Smooth muscle cell of the brain vasculature (primary cell): ENCODE results near the gene ZFPM1.

Experiments used
- DNase-seq: peaks from one replicate; pipeline ENCODE4 v3.0.0-alpha.2; 2012; ENCODE audit warnings: low read depth, low spot score

Gene ZFPM1

DNA sequence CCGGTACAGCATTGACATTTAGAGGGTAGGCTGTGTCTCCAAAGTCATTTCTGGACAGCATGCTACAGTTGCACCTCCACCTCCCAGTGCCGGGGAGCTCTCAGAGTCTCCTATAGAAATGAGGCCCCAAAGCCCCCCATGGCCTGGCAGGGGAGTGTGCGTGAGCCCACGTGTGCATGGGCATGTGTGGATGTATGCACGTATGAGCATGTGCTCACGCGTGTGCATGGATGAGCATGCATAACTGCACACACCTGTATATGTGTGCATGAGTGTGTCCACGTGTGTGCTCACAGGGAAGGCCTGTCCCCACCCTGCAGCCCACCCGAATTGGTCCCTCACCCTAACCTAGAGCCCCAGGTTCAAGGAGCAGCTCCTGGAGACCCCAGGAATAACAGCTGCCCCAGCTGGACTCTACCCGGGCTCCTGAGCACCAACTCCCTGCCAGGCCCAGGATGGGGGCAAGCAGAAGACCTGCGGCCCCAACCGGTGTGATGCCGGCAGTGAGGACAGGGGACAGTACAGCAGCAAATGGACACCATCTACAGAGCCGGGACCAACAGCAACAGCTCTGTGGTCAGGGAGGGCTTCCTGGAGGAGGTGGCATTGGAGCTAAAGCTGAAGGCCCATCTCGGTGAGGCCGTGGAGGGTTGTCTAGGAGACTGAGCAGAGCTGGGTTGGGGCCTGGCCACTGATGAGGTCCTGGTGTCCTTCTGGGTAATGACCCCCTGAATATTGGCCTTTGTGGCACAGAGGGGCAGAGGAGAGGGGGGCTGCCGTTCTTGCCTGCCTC, 35.2 kb upstream of the ZFPM1 start:
- DNase-seq = no peak

DNA sequence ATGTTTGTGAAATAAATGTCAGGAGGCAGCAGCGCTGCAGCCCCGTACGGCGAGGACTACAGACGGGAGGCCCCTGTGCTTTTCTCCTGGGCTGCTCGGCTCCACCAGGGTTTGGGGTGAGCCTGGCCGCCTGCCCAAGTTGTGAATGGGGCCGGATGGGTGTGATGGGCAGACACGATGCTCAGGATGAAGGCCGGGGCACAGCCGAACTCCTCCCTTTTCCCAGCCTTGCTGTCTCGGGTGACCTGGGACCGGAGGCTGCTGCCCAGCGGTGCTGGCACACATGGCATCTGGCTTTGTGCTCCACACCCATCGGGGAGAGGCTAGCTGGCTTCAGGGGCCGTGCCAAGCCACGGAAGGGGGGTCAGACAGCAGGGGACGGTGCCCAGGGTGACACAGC, 34.2 kb upstream of the ZFPM1 start:
- no peak for DNase-seq

DNA sequence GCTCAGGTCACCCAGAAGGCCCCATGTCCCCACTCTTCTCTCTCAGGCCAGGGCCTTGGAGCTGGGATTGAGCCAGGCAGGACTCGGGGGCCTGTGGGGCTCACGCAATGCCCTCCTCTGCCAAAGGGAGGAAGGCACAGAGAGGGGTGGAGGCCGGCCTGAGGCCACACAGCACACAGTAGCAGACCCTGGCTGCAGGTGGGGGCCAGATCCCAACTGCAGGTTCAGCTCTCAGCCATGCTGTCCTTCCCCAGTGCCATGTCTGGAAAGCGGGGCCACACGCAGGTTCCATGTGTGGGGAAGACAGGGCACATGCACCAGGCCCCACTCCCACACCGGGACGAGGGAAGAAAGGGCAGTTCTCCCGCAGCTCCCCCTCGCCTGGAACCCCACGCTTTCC, 33.3 kb upstream of the ZFPM1 start:
- DNase-seq = no peak

DNA sequence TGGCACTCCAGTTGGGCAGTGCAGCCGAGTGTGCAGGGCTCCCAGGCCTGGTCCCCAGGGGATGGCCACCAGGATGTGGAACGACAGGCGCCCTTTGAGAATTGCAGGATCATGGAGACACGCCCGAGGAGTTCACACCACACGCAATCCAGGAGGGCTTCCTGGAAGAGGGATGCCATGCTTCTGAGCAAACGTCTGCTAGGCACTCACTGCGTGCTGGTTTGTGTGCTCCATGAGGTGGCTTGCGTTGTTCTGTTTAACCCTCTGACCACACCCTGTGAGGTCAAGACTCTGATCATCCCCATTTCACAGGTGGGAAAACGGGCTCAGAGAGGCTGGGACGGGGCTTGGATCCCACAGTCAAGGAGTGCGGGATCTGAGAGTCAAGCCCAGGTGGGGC, 32.6 kb upstream of the ZFPM1 start:
- DNase-seq = no peak

DNA sequence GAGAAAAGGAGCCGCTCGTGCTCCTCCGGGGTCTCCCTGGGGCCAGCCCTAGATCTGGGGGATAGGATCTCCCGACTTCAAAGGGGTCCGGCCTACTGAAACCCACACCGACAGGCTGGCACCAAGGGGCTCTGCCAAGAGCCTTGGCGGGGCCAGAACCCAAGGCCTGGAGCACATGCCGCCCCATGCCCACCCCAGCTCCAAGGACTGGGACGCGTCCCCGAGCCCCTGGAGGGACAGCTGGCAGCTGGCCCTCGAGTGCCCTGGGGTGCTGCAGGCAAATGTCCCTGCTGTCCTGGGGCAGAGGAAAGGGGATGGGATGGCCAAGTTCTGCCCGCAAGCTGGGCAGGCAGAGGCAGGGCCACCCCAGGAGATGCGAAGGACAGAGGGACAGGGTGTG, 31.8 kb upstream of the ZFPM1 start:
- no peak for DNase-seq

DNA sequence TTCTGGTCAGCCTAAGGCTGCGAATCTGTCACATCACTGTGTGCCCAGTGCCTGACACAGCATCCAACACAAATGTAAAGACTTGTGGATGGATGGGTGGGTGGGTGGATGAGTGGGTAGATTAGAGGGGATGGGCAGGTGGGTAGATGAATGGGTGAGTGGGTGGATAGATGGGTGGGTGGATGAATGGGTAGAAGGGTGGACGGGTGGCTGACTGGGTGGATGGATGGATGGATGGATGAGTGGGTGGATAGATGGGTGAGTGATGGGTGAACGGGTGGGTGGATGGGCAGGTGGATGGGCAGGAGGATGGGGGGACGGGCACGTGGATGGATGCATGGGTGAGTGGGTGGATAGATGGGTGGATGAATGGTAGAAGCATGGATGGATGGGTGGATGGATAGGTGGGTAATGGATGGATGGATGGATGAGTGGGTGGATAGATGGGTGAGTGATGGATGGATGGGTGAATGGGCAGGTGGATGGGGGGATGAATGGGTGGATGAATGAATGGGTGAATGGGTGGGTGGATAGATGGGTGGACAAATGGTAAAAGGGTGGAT, 31.1 kb upstream of the ZFPM1 start:
- no peak for DNase-seq

DNA sequence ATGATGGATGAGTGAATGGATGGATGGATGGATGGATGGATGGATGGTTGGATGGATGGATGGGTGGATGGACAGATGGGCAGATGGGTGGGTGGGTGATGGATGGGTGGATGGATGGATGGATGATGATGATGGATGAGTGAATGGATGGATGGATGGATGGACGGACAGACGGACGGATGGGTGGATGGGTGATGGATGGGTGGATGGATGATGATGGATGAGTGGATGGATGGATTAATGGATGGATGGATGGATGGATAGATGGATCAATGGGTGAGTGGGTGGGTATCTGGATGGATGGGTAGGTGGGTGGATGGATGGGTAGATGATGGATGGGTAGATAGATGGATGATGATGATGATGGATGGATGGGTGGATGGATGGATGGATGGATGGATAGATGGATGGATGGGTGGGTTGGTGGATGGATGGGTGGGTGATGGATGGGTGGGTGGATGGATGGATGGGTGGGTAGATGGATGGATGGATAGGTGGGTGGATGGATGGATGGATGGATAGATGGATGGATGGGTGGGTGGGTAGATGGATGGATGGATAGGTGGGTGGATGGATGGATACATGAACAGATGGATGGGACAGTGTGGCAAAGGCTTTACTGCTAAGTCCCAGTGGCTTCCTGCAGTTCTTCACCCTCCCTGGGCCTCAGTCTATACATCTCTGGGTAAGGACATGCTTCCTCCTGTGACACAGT, 30.2 kb upstream of the ZFPM1 start:
- DNase-seq = no peak

DNA sequence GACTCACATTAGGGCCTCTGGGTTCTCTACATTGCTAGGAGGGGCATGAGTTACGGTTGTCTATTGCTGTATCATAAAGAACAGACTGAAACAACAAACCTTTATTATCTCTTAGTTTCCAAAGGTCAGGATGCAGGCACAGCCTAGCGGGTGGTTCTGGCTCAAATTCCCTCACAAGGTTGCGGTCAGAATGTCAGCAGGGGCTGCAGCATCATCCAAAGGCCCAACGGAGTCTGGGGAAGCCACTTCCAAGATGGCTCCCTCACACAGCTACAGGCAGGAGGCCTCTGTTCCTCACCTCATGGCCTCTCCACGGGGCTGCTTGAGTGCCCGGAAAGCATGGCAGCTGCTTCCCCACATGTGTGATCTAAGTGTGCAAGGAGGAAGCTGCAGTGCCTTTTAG, 29.6 kb upstream of the ZFPM1 start:
- DNase-seq = peak; percentile 91

DNA sequence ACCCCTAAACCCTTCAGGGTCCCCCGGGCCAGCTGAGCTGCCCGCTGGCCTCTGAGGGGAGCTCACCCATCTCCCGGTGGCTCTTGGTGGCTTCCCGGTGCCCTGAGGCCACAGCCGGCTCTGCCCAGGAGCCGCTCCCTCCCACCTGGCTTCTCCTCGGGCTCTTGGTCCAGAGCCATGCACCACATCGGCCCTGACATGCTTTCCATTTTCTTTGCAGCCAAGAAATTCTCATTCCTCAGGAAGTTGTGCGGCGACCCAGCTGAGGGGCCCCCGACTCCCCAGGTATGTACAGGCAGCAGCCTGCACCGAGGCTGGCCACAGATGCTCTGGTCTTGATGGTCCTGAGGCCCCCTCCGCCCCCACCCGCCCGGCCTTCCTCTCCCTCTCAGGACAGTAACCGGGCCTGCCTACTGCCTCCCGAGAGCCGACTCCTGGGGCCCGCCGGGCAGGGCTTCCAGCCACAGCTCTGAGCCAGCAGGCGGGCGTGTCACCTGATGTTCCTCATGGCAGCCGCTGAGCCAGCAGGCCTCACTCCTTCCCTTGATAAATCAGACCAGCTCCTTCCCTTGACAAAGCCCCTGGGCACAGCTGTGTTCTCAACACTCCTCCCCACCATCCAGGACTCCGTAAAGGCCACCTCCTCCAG, 28.4 kb upstream of the ZFPM1 start:
- no peak for DNase-seq

DNA sequence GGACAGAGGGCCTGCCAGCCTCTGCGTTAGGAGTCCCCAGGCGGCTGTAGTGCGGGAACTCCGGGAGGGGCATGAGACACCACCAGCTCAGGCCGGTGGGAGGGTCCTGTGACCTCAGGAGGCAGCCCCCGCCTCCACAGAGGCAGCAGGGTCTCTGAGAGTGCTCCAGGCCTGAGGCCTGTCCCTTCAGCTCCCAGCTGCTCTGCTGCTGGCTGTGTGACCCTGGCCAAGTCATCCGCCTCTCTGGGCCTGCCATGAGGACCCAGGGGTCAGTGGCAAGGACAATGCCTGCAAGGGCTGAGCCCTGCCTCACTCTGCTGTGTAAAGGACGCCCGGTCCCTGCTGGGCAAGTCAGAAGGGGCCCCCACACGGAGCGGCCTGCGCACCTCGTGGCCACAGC, 27.1 kb upstream of the ZFPM1 start:
- DNase-seq = no peak

DNA sequence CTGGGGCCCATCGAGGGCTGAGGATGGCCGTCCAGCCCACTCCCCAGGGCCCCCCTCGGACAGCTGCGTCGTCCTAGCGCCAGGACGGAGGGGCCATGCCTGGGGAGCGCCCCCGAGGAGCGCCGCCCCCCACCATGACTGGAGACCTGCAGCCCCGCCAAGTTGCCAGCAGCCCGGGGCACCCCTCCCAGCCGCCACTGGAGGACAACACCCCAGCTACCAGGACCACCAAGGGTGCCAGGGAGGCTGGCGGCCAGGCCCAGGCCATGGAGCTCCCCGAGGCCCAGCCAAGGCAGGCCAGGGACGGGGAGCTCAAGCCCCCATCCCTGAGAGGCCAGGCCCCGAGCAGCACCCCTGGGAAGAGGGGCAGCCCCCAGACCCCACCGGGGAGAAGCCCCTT, 25.7 kb upstream of the ZFPM1 start:
- DNase-seq = no peak

DNA sequence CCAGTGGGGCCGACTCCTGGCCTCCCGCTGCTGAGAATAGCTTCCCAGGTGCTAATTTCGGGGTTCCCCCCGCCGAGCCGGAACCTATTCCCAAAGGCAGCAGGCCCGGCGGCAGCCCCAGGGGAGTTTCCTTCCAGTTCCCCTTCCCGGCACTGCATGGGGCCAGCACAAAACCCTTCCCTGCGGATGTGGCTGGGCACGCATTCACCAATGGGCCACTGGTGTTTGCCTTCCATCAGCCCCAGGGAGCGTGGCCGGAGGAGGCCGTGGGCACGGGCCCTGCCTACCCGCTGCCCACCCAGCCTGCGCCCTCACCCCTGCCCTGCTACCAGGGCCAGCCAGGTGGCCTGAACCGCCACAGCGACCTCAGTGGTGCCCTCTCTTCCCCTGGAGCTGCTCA, 24.9 kb upstream of the ZFPM1 start:
- no peak for DNase-seq

DNA sequence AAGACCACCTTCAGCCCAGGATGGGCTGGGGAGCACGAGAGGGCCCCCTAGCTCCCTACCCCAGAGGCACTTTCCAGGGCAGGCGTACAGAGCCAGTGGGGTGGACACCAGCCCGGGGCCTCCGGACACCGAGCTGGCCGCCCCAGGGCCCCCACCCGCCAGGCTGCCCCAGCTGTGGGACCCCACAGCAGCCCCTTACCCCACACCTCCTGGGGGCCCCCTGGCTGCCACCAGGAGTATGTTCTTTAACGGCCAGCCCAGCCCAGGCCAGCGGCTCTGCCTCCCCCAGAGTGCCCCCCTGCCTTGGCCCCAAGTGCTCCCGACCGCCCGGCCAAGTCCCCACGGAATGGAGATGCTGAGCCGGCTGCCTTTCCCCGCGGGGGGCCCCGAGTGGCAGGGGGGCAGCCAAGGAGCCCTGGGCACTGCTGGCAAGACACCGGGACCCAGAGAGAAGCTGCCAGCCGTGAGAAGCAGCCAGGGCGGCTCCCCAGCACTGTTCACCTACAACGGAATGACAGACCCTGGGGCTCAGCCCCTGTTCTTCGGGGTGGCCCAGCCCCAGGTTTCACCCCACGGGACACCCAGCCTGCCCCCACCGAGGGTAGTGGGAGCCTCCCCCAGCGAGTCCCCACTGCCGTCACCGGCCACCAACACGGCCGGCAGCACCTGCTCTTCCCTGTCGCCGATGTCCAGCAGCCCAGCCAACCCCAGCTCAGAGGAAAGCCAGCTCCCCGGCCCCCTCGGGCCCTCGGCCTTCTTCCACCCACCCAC, 24.3 kb upstream of the ZFPM1 start:
- DNase-seq = no peak

DNA sequence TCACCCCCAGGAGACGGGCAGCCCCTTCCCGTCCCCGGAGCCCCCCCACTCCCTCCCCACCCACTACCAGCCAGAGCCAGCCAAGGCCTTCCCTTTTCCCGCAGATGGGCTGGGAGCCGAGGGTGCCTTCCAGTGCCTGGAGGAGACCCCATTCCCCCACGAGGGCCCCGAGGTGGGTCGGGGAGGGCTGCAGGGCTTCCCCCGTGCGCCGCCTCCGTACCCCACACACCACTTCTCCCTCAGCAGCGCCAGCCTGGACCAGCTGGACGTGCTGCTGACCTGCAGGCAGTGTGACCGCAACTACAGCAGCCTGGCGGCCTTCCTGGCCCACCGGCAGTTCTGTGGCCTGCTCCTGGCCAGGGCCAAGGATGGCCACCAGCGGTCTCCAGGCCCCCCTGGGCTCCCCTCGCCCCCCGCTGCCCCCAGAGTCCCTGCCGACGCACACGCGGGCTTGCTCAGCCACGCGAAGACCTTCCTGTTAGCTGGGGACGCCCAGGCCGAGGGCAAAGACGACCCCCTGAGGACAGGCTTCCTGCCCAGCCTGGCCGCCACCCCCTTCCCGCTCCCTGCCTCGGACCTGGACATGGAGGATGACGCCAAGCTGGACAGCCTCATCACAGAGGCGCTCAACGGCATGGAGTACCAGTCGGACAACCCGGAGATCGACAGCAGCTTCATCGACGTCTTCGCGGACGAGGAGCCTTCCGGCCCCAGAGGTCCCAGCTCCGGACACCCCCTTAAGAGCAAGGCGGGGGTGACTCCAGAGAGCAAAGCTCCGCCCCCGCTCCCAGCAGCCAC, 23.5 kb upstream of the ZFPM1 start:
- no peak for DNase-seq

DNA sequence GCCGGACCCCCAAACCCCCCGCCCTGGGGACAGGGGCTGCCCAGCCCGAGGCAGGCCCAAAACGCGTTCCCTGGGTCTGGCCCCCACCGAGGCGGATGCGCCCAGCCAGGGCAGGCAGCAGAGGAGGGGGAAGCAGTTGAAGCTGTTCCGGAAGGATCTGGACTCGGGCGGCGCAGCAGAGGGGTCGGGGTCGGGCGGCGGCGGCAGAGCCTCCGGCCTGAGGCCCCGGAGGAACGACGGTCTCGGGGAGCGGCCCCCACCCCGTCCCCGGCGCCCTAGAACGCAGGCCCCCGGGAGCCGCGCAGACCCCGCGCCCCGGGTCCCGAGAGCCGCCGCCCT, 22.9 kb upstream of the ZFPM1 start:
- no peak for DNase-seq

DNA sequence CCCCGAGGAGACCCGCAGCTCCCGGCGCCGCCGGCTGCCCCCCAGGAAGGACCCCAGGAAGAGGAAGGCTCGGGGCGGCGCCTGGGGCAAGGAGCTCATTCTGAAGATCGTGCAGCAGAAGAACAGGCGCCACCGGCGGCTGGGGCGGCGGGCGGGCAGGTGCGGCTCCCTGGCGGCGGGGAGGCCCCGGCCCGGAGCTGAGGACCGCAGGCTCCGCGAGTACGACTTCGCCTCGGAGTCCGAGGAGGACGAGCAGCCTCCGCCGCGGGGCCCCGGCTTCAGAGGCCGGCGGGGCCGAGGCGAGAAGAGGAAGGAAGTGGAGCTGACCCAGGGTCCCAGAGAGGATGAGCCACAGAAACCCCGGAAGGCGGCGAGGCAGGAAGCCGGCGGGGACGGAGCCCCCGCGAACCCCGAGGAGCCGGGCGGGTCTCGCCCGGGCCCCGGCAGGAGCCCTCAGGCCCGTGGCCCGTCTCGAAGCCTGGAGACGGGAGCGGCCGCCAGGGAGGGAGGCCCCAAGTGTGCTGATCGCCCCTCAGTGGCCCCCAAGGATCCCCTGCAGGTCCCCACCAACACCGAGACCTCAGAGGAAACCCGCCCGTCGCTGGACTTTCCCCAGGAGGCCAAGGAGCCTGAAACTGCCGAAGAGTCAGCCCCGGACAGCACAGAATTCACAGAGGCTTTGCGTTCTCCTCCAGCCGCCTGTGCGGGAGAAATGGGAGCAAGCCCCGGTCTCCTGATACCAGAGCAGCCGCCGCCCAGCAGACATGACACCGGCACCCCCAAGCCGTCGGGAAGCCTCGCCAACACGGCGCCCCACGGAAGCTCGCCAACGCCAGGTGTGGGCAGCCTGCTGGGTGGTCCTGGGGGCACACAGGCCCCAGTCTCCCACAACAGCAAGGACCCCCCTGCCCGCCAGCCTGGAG, 22.3 kb upstream of the ZFPM1 start:
- DNase-seq = no peak

DNA sequence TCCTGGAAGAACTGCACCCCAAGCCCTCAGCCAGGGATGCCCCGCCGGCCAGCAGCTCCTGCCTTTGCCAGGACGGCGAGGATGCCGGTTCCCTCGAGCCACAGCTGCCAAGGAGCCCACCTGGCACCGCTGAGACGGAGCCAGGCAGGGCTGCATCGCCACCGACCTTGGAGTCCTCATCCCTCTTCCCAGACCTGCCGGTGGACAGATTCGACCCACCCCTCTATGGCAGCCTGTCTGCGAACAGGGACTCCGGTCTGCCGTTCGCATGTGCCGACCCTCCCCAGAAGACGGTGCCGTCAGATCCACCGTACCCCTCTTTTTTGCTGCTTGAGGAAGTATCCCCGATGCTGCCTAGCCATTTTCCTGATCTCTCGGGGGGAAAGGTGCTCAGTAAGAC, 21.4 kb upstream of the ZFPM1 start:
- no peak for DNase-seq

DNA sequence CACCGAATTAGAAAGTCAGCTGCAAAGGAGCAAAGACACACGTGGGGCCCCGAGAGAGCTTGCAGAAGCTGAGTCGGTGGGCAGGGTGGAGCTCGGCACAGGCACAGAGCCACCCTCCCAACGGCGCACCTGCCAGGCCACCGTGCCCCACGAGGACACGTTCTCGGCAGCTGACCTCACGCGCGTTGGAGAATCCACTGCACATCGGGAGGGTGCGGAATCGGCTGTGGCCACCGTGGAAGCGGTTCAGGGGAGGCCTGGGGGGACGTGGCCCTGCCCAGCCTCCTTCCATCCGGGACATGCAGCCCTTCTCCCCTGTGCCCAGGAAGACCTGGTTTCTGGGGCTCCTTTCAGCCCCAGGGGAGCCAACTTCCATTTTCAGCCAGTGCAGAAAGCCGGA, 20.9 kb upstream of the ZFPM1 start:
- no peak for DNase-seq

DNA sequence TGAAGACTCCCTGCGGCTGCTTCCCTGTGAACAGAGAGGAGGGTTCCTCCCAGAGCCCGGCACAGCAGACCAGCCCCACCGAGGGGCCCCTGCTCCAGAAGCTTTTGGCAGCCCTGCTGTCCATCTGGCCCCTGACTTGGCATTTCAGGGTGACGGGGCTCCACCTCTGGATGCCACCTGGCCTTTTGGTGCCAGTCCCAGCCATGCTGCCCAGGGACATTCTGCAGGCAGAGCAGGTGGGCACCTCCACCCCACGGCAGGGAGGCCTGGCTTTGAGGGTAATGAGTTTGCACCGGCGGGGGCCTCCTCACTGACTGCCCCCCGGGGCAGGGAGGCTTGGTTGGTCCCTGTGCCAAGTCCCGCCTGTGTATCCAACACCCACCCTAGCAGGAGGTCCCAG, 20.3 kb upstream of the ZFPM1 start:
- no peak for DNase-seq
